HG03521 (cell line): ENCODE measurements around the gene NIPBL.
"Not testable (repeated sequence)": the region's sequence is repeated elsewhere in the genome, so short reads cannot be mapped to it uniquely, and the experiment has no call there.

Experiments
- ATAC-seq: cut with Tn5 transposase; IDR thresholded peaks from one replicate; pipeline ENCODE4 v1.9.1; 2021; ENCODE audit warnings: mild to moderate bottlenecking, moderate library complexity; ENCODE audit not compliant: unreplicated experiment

Gene NIPBL

DNA sequence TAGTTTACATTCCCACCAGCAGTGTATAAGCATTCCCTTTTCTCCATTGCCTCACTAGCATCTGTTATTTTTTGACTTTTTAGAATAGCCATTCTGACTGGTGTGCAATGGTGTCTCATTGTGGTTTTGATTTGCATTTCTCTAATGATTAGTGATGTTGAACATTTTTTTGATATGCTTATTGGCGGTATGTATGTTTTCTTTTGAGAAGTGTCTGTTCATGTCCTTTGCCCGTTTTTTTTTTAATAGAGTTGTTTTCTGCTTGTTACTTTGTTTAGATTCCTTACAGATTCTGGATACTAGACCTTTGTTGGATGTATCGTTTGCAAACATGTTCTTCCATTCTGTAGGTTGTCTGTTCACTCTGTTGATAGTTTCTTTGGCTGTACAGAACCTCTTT is 25.3 kb downstream of the NIPBL start:
- no peak for ATAC-seq

DNA sequence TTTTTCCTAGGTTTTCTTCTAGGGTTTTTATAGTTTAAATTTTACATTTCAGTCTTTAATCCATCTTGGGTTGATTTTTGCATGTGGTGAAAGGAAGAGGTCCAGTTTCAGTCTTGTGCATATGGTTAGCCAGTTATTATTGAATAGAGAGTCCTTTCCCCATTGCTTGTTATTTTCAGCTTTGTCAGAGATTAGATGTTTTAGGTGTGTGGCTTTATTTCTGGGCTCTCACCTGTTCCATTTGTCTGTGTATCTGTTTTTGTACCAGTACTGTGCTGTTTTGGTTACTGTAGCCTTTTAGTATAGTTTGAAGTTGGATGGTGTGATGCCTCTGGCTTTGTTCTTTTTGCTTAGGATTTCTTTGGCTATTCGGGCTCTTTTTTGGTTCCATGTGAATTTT is 25.8 kb downstream of the NIPBL start:
- no peak for ATAC-seq

GRCh38 chr5:36904677-36905076 is 28.1 kb downstream of the NIPBL start:
- ATAC-seq: no peak

DNA sequence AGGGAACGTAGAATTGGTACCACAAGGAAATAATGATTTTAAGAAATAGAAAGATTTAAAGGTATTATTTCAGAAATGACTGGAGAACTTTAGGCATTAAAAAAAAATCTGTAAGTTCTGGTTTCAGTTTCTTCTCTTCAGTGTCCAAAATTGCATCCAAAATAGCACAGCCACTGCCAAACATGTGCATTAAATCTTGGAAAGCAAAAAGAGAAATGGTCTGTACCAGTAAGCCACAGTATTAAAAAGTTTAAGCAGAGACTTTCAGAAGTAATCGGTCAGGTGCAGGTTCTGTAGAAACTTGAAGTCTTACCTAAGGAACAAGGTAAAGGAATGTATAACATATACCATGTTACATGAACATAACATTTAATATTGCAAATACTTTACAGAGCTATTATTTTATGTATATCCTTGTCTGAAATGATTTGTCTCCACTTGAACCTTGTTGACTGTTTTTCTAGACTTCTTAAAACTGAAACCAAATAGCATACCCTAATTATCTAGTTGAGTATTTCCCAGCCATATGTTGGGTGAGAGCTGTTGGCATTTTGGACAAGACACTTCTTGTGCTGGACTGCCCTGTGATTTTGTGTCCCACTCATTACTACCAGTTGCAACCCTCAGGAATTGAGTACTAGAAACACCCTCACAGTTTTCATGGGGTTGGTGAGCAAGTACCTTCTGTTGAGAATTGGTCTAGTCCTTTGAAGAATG is 32.1 kb downstream of the NIPBL start:
- ATAC-seq: no peak

GRCh38 chr5:36915653-36916052 is 39.1 kb downstream of the NIPBL start:
- ATAC-seq: no peak

DNA sequence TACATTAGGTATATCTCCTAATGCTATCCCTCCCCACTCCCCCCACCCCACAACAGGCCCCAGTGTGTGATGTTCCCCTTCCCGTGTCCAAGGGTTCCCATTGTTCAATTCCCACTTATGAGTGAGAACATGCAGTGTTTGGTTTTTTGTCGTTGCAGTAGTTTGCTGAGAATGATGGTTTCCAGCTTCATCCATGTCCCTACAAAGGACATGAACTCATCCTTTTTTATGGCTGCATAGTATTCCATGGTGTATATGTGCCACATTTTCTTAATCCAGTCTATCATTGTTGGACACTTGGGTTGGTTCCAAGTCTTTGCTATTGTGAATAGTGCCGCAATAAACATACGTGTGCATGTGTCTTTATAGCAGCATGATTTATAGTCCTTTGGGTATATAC is 40.0 kb downstream of the NIPBL start:
- not testable (repeated sequence) for ATAC-seq

GRCh38 chr5:36917358-36917757 is 40.8 kb downstream of the NIPBL start:
- not testable (repeated sequence) for ATAC-seq

GRCh38 chr5:36919238-36919637 is 42.7 kb downstream of the NIPBL start:
- ATAC-seq: no peak

DNA sequence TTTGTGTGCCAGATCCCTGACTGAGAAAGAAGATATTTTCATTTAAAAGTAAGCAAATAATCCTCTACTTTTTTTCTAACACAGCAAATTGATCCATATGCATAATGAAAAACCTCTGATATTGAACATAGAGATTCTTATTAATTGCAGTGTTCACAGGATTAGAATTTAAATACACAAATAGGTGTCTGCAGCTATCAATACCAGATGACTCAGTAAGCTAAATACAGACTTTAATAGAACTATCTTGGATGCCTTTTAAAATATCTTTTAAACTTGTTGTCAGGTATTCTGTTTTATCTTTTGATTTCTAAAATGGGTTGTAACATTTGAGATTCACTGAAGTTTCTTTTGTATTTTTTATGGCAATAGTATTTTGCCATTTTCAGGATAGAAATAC is 43.1 kb downstream of the NIPBL start:
- ATAC-seq: no peak

GRCh38 chr5:36928947-36929346 is 52.4 kb downstream of the NIPBL start:
- no peak for ATAC-seq

DNA sequence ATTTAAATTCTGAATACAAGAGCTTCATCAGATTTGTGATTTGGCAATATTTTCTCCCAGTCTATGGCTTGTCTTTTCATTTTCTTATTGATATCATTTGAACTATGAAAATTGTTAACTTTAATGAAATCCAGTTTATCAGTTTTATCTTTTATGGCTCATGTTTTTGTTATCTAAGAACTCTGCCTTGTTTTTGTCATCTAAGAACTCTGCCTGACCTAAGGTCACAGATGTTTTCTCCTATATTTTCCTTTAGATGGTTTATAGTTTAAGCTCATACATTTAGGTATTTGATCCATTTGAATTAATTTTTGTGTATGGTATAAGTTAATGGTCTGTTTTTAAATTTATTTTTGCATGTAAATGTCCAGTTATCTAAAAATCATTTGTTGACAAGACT is 52.9 kb downstream of the NIPBL start:
- no peak for ATAC-seq

DNA sequence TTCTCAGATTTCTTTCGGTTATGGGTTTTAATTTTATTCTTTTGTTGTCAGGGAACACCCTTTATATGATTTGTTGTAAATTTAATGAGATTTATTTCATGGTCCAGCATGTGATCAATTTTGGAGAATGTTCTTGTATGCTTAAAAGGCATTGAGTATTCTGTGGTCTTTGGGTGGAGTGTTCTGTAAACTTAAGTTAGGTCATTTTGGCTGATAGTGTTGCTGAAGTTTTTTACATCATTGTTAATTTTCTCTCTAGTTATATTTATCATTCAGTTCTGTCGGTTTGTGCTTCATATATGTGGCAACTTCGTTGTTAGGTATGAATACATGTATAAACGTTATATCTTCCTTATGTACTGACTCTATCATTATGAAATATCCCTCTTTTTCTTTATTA is 55.5 kb downstream of the NIPBL start:
- no peak for ATAC-seq

DNA sequence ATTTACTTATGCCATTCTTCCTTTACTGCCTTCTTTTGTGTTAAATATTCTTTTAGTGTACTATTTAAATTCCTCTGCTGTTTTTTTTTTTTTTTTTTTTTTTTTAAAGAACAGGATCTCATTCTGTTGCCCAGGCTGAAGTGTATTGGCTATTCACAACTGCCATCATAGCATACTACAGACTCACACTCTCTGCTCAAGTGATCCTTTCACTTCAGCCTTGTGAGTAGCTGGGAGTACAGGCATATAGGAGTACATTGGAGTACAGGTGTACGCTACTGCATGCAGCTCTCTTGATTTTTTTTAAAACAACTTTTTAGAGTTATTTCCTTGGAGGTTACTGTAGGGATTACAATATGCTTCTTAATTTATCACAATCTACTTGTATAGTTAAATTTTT is 56.1 kb downstream of the NIPBL start:
- no peak for ATAC-seq

GRCh38 chr5:36934740-36935356 is 58.3 kb downstream of the NIPBL start:
- ATAC-seq: no peak

DNA sequence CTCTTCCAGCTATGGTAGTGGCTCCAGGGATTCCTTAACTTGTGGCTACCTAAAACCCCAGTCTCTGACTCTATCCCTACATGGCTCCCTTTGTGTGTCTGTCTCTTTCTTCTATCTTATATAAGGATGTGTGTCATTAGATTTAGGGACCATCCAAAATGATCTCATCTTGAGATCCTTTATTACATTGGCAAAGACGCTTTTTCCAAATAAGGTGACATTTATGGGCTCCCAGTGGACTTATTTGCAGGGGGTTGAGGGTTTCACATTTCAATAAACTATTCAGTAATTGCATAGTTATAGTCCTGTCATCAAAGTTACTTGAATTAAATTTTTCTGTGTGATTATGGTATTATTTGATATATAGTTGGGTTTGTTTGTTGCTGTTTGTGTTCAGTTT is 59.2 kb downstream of the NIPBL start:
- ATAC-seq: no peak

GRCh38 chr5:36936309-36936708 is 59.7 kb downstream of the NIPBL start:
- ATAC-seq: no peak

DNA sequence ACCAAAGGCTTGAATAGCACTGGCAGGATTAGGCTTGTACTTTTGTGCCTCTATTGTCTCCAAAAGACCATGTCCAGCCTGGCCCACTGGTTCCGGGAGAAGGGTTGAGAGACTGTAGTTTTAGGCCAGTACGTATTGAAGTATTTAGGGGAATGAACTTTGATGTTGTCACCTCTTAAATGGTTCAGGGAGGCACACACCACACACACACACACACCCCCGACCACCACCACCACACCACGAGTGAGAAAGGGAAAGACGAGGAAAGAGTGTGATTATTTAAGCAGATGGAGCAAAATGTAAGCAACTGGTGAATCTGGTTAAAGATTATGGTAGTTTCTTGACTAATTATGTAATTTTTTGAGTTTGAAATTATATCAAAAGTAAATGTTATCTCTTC is 61.6 kb downstream of the NIPBL start:
- ATAC-seq: no peak

GRCh38 chr5:36939969-36940858 is 63.6 kb downstream of the NIPBL start:
- ATAC-seq: no peak

DNA sequence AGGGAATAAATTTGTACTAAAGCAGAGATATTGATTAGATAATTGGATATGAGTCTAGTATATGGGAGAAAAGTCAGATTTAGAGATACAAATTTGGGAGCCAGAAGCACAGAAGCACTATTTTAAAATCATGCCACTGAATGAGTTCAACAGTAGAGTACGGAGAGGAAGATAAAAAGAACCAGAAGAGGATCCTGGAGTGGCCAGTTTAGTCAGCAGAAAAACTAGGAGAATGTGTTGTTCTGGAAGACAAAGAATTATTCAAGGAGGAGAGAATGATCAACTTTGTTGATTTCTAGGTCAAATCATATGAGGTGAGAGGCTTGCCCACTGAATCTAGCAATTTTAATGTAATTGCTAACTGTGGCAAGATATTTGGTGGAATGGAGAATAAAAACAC is 67.0 kb downstream of the NIPBL start:
- ATAC-seq: no peak

DNA sequence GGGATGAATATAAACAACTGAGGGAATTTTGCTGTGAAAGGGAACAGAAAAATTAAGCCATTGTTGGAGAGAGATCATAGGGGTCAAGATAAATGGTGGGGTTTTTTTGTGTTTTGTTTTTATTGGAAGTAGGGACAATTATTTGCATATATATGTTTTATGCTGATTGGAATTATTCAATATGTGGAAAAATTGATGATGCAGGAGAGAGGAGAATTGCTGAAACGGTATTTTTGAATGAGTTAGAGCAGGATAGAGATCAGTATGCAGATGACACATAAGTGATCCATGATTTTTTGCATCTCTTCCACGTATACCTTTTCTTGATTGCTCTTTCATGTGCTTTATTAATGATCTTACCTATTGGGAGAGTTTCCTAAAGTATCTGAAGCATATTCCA is 67.5 kb downstream of the NIPBL start:
- ATAC-seq: no peak

- ATAC-seq: no peak
These were observed 68.1 kb downstream of the NIPBL start for GRCh38 chr5:36944607-36945225.
